ENCODE results near the gene PARS2. TPM values are rescaled to one million over a fixed set of nuclear protein-coding genes. Genes with fewer than 3 reads are reported as not detected.

PARS2 gene
- total RNA-seq, 4 donors from 2014 or later, result 4.8 to 7.4 (median 6.0) TPM

DNA sequence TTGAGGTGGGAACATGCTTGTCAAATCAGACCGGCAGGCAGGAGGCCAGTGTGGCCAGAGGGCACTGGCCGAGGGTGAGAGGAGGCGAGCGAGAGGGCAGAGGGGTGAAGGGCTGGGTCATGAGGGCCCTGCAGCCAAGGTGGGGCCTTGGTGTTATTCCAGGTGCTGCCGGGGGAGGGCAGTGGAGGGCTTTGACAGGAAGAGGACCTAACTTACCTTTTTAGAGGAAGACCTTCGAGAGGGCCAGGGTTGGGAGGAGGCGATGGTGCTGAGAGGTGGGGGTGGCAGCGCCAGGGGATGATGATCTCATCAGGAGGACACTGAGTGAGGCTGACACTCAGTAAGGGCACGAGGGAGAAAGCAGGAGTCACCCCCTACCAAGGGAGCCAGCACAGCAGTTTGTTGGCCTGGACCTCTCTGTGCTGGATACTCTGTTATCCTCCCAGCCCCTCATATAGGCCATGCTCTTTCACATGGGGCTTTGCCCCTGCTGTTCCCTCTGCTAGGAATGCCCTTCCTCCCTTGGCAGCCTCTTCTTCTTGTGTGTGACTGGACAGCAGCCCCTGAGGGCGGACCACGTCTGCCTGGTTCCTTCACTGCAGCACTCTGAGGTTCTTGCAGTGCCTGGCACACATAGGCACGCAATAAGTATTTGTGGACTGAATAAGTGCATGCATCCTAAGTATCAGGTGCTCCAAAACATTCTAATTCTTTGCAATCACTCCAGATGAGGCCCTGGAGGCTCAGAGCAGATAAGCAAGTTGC, 44.3 kb upstream of the PARS2 start:
- TF ChIP-seq POLR2A (IDR thresholded peaks at IDR 0.05), result no peak
- TF ChIP-seq, protein P1, sequence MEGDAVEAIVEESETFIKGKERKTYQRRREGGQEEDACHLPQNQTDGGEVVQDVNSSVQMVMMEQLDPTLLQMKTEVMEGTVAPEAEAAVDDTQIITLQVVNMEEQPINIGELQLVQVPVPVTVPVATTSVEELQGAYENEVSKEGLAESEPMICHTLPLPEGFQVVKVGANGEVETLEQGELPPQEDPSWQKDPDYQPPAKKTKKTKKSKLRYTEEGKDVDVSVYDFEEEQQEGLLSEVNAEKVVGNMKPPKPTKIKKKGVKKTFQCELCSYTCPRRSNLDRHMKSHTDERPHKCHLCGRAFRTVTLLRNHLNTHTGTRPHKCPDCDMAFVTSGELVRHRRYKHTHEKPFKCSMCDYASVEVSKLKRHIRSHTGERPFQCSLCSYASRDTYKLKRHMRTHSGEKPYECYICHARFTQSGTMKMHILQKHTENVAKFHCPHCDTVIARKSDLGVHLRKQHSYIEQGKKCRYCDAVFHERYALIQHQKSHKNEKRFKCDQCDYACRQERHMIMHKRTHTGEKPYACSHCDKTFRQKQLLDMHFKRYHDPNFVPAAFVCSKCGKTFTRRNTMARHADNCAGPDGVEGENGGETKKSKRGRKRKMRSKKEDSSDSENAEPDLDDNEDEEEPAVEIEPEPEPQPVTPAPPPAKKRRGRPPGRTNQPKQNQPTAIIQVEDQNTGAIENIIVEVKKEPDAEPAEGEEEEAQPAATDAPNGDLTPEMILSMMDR (IDR thresholded peaks at IDR 0.05), result peak in 1 of 6 experiments; percentile 12
- H3K9me3 ChIP-seq, result no peaks in the 10 kb centered on the region
- no peaks in the 10 kb centered on the region for H3K4me1 ChIP-seq
- WGBS, 2 donors, result 76 to 79% methylated on average over 9 to 11 of the region's 12 CpGs
- no peak for DNase-seq
- no peak overlapping the region for H3K27ac ChIP-seq
- H3K36me3 ChIP-seq, result no peaks in the 10 kb centered on the region
- intact Hi-C loops (cut with DNase I), result no loop called here
- no peak overlapping the region for H3K4me3 ChIP-seq (replicated peaks in 1 of 3)
- H3K27me3 ChIP-seq, result no peaks in the 10 kb centered on the region

DNA sequence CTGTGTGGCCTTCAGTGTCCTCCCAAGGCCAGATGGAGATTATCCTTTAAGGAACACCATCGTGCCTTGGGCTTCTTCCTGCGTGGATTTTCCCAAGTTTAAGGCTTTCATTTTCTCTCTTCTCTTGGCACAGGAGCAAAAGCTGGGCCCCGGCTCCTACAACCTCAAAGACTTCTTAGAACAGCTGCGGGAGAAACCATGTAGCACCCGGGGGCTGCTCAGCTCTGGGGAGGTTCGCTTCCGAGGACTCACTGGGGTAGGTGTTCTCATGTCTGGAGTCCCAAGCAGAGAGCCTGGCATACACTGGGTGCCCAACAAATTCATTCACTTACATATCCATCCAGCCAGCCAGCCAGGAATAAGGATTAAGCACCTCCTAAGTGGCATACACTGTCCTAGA, 43.4 kb upstream of the PARS2 start:
- no peak overlapping the region for H3K4me3 ChIP-seq (replicated peaks in 1 of 3)
- no peak for DNase-seq
- intact Hi-C loops (cut with DNase I), result no loop called here
- no peaks in the 10 kb centered on the region for H3K27me3 ChIP-seq
- H3K9me3 ChIP-seq, result no peaks in the 10 kb centered on the region
- WGBS, 2 donors, result 87 to 89% methylated on average over 6 to 7 of the region's 7 CpGs
- no peak overlapping the region for H3K27ac ChIP-seq
- no peaks in the 10 kb centered on the region for H3K4me1 ChIP-seq
- TF ChIP-seq, protein P1 (IDR thresholded peaks at IDR 0.05), result no peak
- no peak for TF ChIP-seq POLR2A (IDR thresholded peaks at IDR 0.05)
- H3K36me3 ChIP-seq, result no peaks in the 10 kb centered on the region

DNA sequence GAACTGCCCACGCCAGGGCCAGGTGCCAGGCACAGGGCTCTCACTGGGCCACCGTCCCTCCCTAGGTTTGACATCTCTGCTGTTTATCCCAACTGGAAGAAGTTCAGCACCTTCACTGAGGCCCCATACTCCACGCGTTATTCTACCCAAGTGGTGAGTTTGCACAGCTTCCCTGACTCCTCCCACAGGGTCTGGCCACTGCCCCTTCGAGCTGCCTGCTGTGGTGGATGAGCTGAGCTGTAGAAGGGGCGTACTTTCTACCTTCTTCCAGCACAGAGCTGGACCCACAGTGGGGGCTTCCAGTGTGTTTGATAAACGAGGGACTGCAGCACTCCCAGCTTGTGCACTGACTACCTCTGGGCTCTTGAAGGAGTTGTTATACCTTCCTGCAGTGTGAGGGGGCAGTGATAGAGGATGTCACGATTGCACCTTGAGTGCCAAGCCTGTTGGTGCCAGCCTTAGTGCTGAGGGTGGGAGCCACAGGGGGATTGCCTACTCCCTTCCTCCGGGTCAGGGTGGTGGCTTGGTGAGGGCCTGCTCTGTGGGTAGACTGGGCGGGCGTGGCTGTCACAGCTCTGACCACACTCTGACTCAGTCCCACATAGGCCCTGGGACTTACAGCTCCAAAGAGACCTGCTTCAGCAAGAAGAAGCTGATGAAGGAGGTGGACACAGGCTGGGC, 42.7 kb upstream of the PARS2 start:
- H3K36me3 ChIP-seq, result no peaks in the 10 kb centered on the region
- TF ChIP-seq POLR2A (IDR thresholded peaks at IDR 0.05), result no peak
- TF ChIP-seq, protein P1 (IDR thresholded peaks at IDR 0.05), result no peak
- H3K9me3 ChIP-seq, result no peaks in the 10 kb centered on the region
- 59 to 70% methylated on average over 11 of the region's 11 CpGs for WGBS, 2 donors
- no peak overlapping the region for H3K4me3 ChIP-seq (replicated peaks in 1 of 3)
- no peak for DNase-seq
- intact Hi-C loops (cut with DNase I), result no loop called here
- no peaks in the 10 kb centered on the region for H3K27me3 ChIP-seq
- H3K4me1 ChIP-seq, result no peaks in the 10 kb centered on the region
- H3K27ac ChIP-seq, result no peak overlapping the region

DNA sequence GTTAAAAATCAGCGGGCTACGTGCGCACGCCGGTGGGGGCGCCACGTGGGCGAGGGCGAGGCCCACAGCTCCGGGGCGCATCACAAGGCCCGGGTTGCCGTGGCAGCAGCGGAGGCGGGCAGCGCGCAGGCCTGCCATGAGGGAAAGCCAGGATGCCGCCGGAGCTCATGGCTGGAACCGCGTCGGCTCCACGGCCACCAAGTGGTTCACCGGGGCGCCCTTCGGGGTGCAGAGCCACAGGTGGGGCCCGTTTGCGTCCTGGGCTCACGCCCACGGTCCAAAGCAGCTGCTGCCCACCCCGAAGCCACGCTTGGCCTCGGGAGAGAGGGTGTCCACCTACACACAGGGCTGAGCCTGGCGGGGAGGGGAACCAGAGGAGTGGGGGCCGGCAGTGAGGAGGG, 41.7 kb upstream of the PARS2 start:
- WGBS, 2 donors, result 66% methylated on average over 14 to 35 of the region's 35 CpGs
- Histone ChIP-seq H3K27me3 (no peaks in the 10 kb centered on the region), H3K9me3 (no peaks in the 10 kb centered on the region), H3K27ac (no peak overlapping the region), H3K4me3 (replicated peaks in 1 of 3) (no peak overlapping the region), H3K36me3 (no peaks in the 10 kb centered on the region), H3K4me1 (peaks cover 0 to 6% of the 10 kb centered on the region in 2 donors)
- DNase-seq, result no peak
- TF ChIP-seq, protein P1 (IDR thresholded peaks at IDR 0.05), result no peak
- TF ChIP-seq POLR2A (IDR thresholded peaks at IDR 0.05), result no peak
- intact Hi-C loops (cut with DNase I), result no loop called here

DNA sequence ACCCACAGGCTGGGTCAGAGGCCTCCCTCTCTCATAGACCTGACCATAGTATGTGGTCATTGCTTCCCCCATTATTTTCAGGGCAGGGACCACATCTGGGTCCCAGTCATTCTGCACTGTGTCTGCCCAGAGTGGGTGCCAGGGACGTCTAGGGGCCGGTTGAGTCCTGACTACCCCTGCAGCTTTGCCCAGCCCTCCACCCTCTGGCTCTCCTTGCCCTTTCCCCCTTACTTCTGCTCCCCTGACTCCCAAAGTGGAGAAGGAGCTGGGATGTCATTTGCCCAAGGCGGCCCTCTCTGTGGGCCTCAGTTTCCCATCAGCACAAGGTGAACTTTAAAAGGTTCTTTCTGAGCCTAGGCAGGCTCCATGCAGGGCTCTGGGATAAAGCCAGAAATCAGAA, 41.1 kb upstream of the PARS2 start:
- 88 to 96% methylated on average over 3 of the region's 3 CpGs for WGBS, 2 donors
- no peaks in the 10 kb centered on the region for H3K9me3 ChIP-seq
- H3K36me3 ChIP-seq, result no peaks in the 10 kb centered on the region
- no peak overlapping the region for H3K27ac ChIP-seq
- H3K27me3 ChIP-seq, result no peaks in the 10 kb centered on the region
- intact Hi-C loops (cut with DNase I), result no loop called here
- H3K4me1 ChIP-seq, result peaks cover 0 to 11% of the 10 kb centered on the region in 2 donors
- no peak overlapping the region for H3K4me3 ChIP-seq (replicated peaks in 1 of 3)
- TF ChIP-seq, protein P1 (IDR thresholded peaks at IDR 0.05), result no peak
- no peak for TF ChIP-seq POLR2A (IDR thresholded peaks at IDR 0.05)
- DNase-seq, result no peak
